HEK293 (cell line): ENCODE measurements around the gene MPZL1.

Experiments
- CTCF ChIA-PET: fragments of 350-600 bp; formaldehyde crosslinking; extraction: SDS; loops from one replicate; lab custom pipeline; 2021; ENCODE audit warnings: antibody characterized with exemption; lab: Yijun Ruan, JAX
- POLR2A ChIA-PET: fragments of 300-600 bp; formaldehyde crosslinking; extraction: SDS; loops from one replicate; lab custom pipeline; 2020; ENCODE audit warnings: antibody characterized with exemption, inconsistent platforms; lab: Yijun Ruan, JAX
- H3K27ac ChIP-seq: fragments of 200-500 bp; sonication (Bioruptor generic); 2 replicates; pipeline ENCODE4 v1.5.1; 2014; ENCODE audit warnings: low read depth, low read length, control low read depth, inconsistent platforms; ENCODE audit errors: extremely low read depth
- H3K36me3 ChIP-seq, 2 experiments: fragments of 200-500 bp in 1 of 2; sonication (Bioruptor generic) in 1 of 2; 1 replicate in 1 of 2; 2 replicates in 1 of 2; pipeline ENCODE4 v1.5.1; 2014 to 2017; ENCODE audit warnings: inconsistent platforms in 2 of 2, low read length in 2 of 2; ENCODE audit not compliant: control insufficient read depth in 2 of 2, insufficient read depth in 1 of 2
- H3K4me1 ChIP-seq: fragments of 200-500 bp; sonication (Bioruptor generic); 2 replicates; pipeline ENCODE4 v1.5.1; 2014; ENCODE audit warnings: mild to moderate bottlenecking, low read length, inconsistent platforms; ENCODE audit not compliant: control insufficient read depth, insufficient read depth
- H3K4me3 ChIP-seq: 2 replicates; pipeline ENCODE4 v1.5.1; 2011; ENCODE audit warnings: low read depth, mild to moderate bottlenecking, control low read depth, low read length, moderate library complexity
- H3K9me3 ChIP-seq: fragments of 200-500 bp; sonication (Bioruptor generic); 2 replicates; pipeline ENCODE4 v1.5.1; 2014; ENCODE audit warnings: low read depth, low read length, inconsistent platforms; ENCODE audit not compliant: control insufficient read depth, insufficient read depth
- ELK4 ChIP-seq: IDR thresholded peaks from 2 replicates; pipeline ENCODE4 v1.6.1; 2011; ENCODE audit warnings: mild to moderate bottlenecking, low read depth, low read length, borderline replicate concordance
- KLF1 ChIP-seq: fragments of 450-650 bp; formaldehyde crosslinking; IDR thresholded peaks from 2 replicates; pipeline ENCODE4 v1.5.1; 2016; ENCODE audit warnings: missing biosample characterization, missing genetic modification characterization
- ZBTB21 ChIP-seq: fragments of 450-650 bp; formaldehyde crosslinking; IDR thresholded peaks from 2 replicates; pipeline ENCODE4 v1.5.1; 2017; ENCODE audit warnings: missing biosample characterization, missing genetic modification characterization
- ZBTB48 ChIP-seq: fragments of 450-650 bp; formaldehyde crosslinking; IDR thresholded peaks from 2 replicates; pipeline ENCODE4 v1.5.1; 2016; ENCODE audit warnings: missing biosample characterization, missing genetic modification characterization
- ZNF132 ChIP-seq: fragments of 450-650 bp; formaldehyde crosslinking; IDR thresholded peaks from 2 replicates; pipeline ENCODE4 v1.5.1; 2017; ENCODE audit warnings: missing biosample characterization, missing genetic modification characterization, borderline replicate concordance
- ZNF140 ChIP-seq: fragments of 450-650 bp; formaldehyde crosslinking; IDR thresholded peaks from 2 replicates; pipeline ENCODE4 v1.5.1; 2016; ENCODE audit warnings: missing biosample characterization, missing genetic modification characterization
- ZNF221 ChIP-seq: fragments of 450-650 bp; formaldehyde crosslinking; IDR thresholded peaks from 2 replicates; pipeline ENCODE4 v1.5.1; 2017; ENCODE audit warnings: missing biosample characterization, missing genetic modification characterization, borderline replicate concordance
- ZNF239 ChIP-seq: fragments of 450-650 bp; formaldehyde crosslinking; IDR thresholded peaks from 2 replicates; pipeline ENCODE4 v1.5.1; 2016; ENCODE audit warnings: missing biosample characterization, missing genetic modification characterization
- ZNF366 ChIP-seq: fragments of 450-650 bp; formaldehyde crosslinking; conservative IDR thresholded peaks from 2 replicates; pipeline ENCODE4 v1.5.1; 2016; ENCODE audit warnings: missing biosample characterization, missing genetic modification characterization
- ZNF555 ChIP-seq: fragments of 450-650 bp; formaldehyde crosslinking; conservative IDR thresholded peaks from 2 replicates; pipeline ENCODE4 v1.5.1; 2017; ENCODE audit warnings: missing biosample characterization, mild to moderate bottlenecking, missing genetic modification characterization, inconsistent platforms
- ZNF571 ChIP-seq: fragments of 450-650 bp; formaldehyde crosslinking; IDR thresholded peaks from 2 replicates; pipeline ENCODE4 v1.5.0; 2017; ENCODE audit warnings: missing biosample characterization, missing genetic modification characterization
- ZNF580 ChIP-seq: fragments of 450-650 bp; formaldehyde crosslinking; IDR thresholded peaks from 2 replicates; pipeline ENCODE4 v1.5.1; 2016; ENCODE audit warnings: missing biosample characterization, missing genetic modification characterization
- ZNF768 ChIP-seq: fragments of 450-650 bp; formaldehyde crosslinking; IDR thresholded peaks from 2 replicates; pipeline ENCODE4 v1.5.1; 2018; ENCODE audit warnings: missing biosample characterization, mild to moderate bottlenecking, missing genetic modification characterization
- ZXDB ChIP-seq: fragments of 450-650 bp; formaldehyde crosslinking; IDR thresholded peaks from 2 replicates; pipeline ENCODE4 v1.5.1; 2016; ENCODE audit warnings: missing biosample characterization, missing genetic modification characterization
- TF ChIP-seq, protein P1 (sequence below): fragments of 450-650 bp; formaldehyde crosslinking; IDR thresholded peaks from 2 replicates; pipeline ENCODE4 v1.5.1; 2016; ENCODE audit warnings: missing biosample characterization, missing genetic modification characterization

Gene MPZL1

GRCh38 chr1:167790117-167790516 is 68.3 kb downstream of the MPZL1 start:
- Histone ChIP-seq H3K36me3 (peaks cover 0 to 55% of the 10 kb centered on the region in 2 experiments; a peak in 1 of 3 replicates), H3K9me3 (no peaks in the 10 kb centered on the region), H3K4me3 (no peak overlapping the region), H3K27ac (no peak overlapping the region), H3K4me1 (no peaks in the 10 kb centered on the region)
- TF ChIP-seq ZNF366 (no peak), KLF1 (tag by site-specific recombination) (no peak), ELK4 (no peak), ZNF555 (tag by site-specific recombination) (no peak), ZNF140 (tag by site-specific recombination) (no peak), ZNF132 (no peak), ZBTB21 (tag by site-specific recombination) (no peak), ZXDB (tag by site-specific recombination) (no peak)
- TF ChIP-seq, protein P1, sequence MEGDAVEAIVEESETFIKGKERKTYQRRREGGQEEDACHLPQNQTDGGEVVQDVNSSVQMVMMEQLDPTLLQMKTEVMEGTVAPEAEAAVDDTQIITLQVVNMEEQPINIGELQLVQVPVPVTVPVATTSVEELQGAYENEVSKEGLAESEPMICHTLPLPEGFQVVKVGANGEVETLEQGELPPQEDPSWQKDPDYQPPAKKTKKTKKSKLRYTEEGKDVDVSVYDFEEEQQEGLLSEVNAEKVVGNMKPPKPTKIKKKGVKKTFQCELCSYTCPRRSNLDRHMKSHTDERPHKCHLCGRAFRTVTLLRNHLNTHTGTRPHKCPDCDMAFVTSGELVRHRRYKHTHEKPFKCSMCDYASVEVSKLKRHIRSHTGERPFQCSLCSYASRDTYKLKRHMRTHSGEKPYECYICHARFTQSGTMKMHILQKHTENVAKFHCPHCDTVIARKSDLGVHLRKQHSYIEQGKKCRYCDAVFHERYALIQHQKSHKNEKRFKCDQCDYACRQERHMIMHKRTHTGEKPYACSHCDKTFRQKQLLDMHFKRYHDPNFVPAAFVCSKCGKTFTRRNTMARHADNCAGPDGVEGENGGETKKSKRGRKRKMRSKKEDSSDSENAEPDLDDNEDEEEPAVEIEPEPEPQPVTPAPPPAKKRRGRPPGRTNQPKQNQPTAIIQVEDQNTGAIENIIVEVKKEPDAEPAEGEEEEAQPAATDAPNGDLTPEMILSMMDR (tag by site-specific recombination) = no peak
- CTCF ChIA-PET = interaction anchor here (0.7 kb wide), 1 partner anchor 13 kb away, joined by 3 read pairs; no protein-coding TSS in a partner anchor
- POLR2A ChIA-PET = no interaction called here

GRCh38 chr1:167791281-167792187 is 69.8 kb downstream of the MPZL1 start:
- ChIA-PET POLR2A (no interaction called here), CTCF (interaction anchor here (0.6 to 1.0 kb wide), 2 partner anchors 16 to 291 kb away, joined by 3 read pairs; no protein-coding TSS in a partner anchor)
- Histone ChIP-seq H3K4me3 (no peak overlapping the region), H3K27ac (no peak overlapping the region), H3K4me1 (no peaks in the 10 kb centered on the region), H3K9me3 (no peaks in the 10 kb centered on the region), H3K36me3 (peaks cover 0 to 51% of the 10 kb centered on the region in 2 experiments; a peak in 1 of 3 replicates)
- peak; percentile 67; the same call in 1 of the 2 replicates for TF ChIP-seq ZBTB48 (tag by site-specific recombination)
- TF ChIP-seq ZNF571 (tag by site-specific recombination) = no peak
- TF ChIP-seq KLF1 (tag by site-specific recombination) = no peak
- TF ChIP-seq ZNF768 (tag by site-specific recombination) = no peak
- no peak for TF ChIP-seq ZNF580
- TF ChIP-seq ZNF239 (tag by site-specific recombination) = no peak

DNA sequence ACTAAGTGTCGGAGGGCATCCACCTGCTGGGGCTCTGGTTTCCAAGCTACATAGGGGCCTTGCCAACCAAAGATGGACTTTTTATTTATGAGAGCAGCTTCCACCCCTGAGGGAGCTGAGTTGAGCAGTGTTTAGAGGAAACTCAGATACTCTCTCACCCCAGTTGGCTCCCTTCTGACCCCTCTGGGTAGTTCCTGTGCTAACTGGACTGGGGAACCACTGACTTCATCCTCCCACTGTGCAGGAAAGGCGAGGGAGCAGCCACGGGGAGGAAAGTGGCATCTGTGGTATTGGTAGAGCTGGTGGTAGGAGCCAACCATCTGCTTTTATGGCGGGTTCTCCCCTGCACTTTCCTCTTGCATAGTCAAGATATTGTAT is 70.4 kb downstream of the MPZL1 start:
- no peaks in the 10 kb centered on the region for H3K9me3 ChIP-seq
- H3K36me3 ChIP-seq = peaks cover 0 to 45% of the 10 kb centered on the region in 2 experiments; a peak in 1 of 3 replicates
- POLR2A ChIA-PET = no interaction called here
- no peak overlapping the region for H3K4me3 ChIP-seq
- no peaks in the 10 kb centered on the region for H3K4me1 ChIP-seq
- no peak for TF ChIP-seq ZNF221
- CTCF ChIA-PET = interaction anchor here (1.0 kb wide), 1 partner anchor 15 kb away, joined by 3 read pairs; no protein-coding TSS in a partner anchor
- H3K27ac ChIP-seq = no peak overlapping the region
